H9 (cell line): ENCODE results near the gene CHIT1. TPM values are rescaled to one million over a fixed set of nuclear protein-coding genes. Genes with fewer than 3 reads are reported as not detected.

Source experiments
- DNase-seq: peaks from one replicate; pipeline ENCODE4 v3.0.0-alpha.2; 2017
- H2AFZ ChIP-seq: one replicate; pipeline ENCODE4 v1.6.1; 2013; ENCODE audit warnings: mild to moderate bottlenecking, low read length, control low read depth, moderate library complexity
- H2AK5ac ChIP-seq: 2 replicates; pipeline ENCODE4 v1.6.1; 2013; ENCODE audit warnings: low read length, control low read depth, mixed read lengths; ENCODE audit not compliant: insufficient read length
- H2BK120ac ChIP-seq: one replicate; pipeline ENCODE4 v1.6.1; 2013; ENCODE audit warnings: low read depth, mild to moderate bottlenecking, low read length, control low read depth, inconsistent platforms; ENCODE audit not compliant: poor library complexity, severe bottlenecking
- H2BK12ac ChIP-seq: 2 replicates; pipeline ENCODE4 v1.6.1; 2013; ENCODE audit warnings: low read length, control low read depth, mixed read lengths, low read depth; ENCODE audit not compliant: insufficient read length
- H2BK15ac ChIP-seq: 2 replicates; pipeline ENCODE4 v1.6.1; 2013; ENCODE audit warnings: low read depth, low read length, control low read depth
- H2BK20ac ChIP-seq: one replicate; pipeline ENCODE4 v1.6.1; 2013; ENCODE audit warnings: low read depth, mild to moderate bottlenecking, low read length, control low read depth, inconsistent platforms; ENCODE audit not compliant: poor library complexity, severe bottlenecking
- H2BK5ac ChIP-seq: 2 replicates; pipeline ENCODE4 v1.6.1; 2013; ENCODE audit warnings: low read length, control low read depth, mixed read lengths; ENCODE audit not compliant: insufficient read length
- H3K14ac ChIP-seq: 2 replicates; pipeline ENCODE4 v1.6.1; 2013; ENCODE audit warnings: low read length, control low read depth; ENCODE audit not compliant: insufficient read depth
- H3K18ac ChIP-seq: 2 replicates; pipeline ENCODE4 v1.6.1; 2013; ENCODE audit warnings: low read depth, mild to moderate bottlenecking, mixed read lengths, low read length, control low read depth; ENCODE audit not compliant: insufficient read length
- H3K23ac ChIP-seq: 2 replicates; pipeline ENCODE4 v1.6.1; 2013; ENCODE audit warnings: low read length, control low read depth, mixed read lengths, low read depth; ENCODE audit not compliant: insufficient read length
- H3K23me2 ChIP-seq: 2 replicates; pipeline ENCODE4 v1.6.1; 2013; ENCODE audit warnings: low read depth, mild to moderate bottlenecking, mixed read lengths, low read length, control low read depth; ENCODE audit not compliant: insufficient read length, poor library complexity, severe bottlenecking
- H3K27ac ChIP-seq: 2 replicates; pipeline ENCODE4 v1.5.1; 2013; ENCODE audit warnings: low read length, control low read depth, mixed read lengths, low read depth; ENCODE audit not compliant: insufficient read length
- H3K27me3 ChIP-seq: 2 replicates; pipeline ENCODE4 v1.6.1; 2013; ENCODE audit warnings: low read length, control low read depth, inconsistent platforms; ENCODE audit not compliant: insufficient read depth
- H3K4ac ChIP-seq: 2 replicates; pipeline ENCODE4 v1.6.1; 2013; ENCODE audit warnings: low read depth, mild to moderate bottlenecking, control low read depth, inconsistent platforms, low read length, moderate library complexity
- H3K4me1 ChIP-seq: 2 replicates; pipeline ENCODE4 v1.6.1; 2013; ENCODE audit warnings: low read length, control low read depth, inconsistent platforms; ENCODE audit not compliant: insufficient read depth
- H3K4me2 ChIP-seq: 2 replicates; pipeline ENCODE4 v1.6.1; 2013; ENCODE audit warnings: low read length, control low read depth, mixed read lengths; ENCODE audit not compliant: insufficient read length, insufficient read depth
- H3K56ac ChIP-seq: 2 replicates; pipeline ENCODE4 v1.6.1; 2013; ENCODE audit warnings: low read depth, mild to moderate bottlenecking, mixed read lengths, low read length, control low read depth; ENCODE audit not compliant: insufficient read length
- H3K79me1 ChIP-seq: 2 replicates; pipeline ENCODE4 v1.6.1; 2013; ENCODE audit warnings: low read depth, mild to moderate bottlenecking, moderate library complexity, low read length, control low read depth, inconsistent platforms; ENCODE audit not compliant: insufficient read depth, poor library complexity, severe bottlenecking
- H3K79me2 ChIP-seq: 2 replicates; pipeline ENCODE4 v1.6.1; 2013; ENCODE audit warnings: low read length, control low read depth, inconsistent platforms; ENCODE audit not compliant: insufficient read depth
- H3K9ac ChIP-seq: 2 replicates; pipeline ENCODE4 v1.6.1; 2013; ENCODE audit warnings: low read length, control low read depth, mixed read lengths; ENCODE audit not compliant: insufficient read length; ENCODE audit errors: extremely low read depth
- H3K9me3 ChIP-seq: one replicate; pipeline ENCODE4 v1.6.1; 2013; ENCODE audit warnings: low read depth, low read length, inconsistent platforms; ENCODE audit not compliant: control insufficient read depth
- H3T11ph ChIP-seq: one replicate; pipeline ENCODE4 v1.6.1; 2013; ENCODE audit warnings: mild to moderate bottlenecking, low read length, control low read depth, inconsistent platforms
- H4K20me1 ChIP-seq: one replicate; pipeline ENCODE4 v1.6.1; 2013; ENCODE audit not compliant: control insufficient read depth, insufficient read length, insufficient read depth
- H4K5ac ChIP-seq: 2 replicates; pipeline ENCODE4 v1.6.1; 2013; ENCODE audit warnings: low read depth, mild to moderate bottlenecking, mixed read lengths, low read length, control low read depth; ENCODE audit not compliant: insufficient read length
- H4K8ac ChIP-seq: replicated peaks from 2 replicates; pipeline ENCODE4 v1.6.1; 2013; ENCODE audit warnings: low read length, control low read depth, mixed read lengths, low read depth; ENCODE audit not compliant: insufficient read length
- H4K91ac ChIP-seq: 2 replicates; pipeline ENCODE4 v1.6.1; 2013; ENCODE audit warnings: low read depth, mild to moderate bottlenecking, moderate library complexity, mixed read lengths, low read length, control low read depth; ENCODE audit not compliant: insufficient read length
- H3K27ac Mint-ChIP-seq, 3 experiments: 2 replicates in 2 of 3; 3 replicates in 1 of 3; pipeline ENCODE4 v1.8.0; 2020 to 2021; ENCODE audit warnings: mixed read lengths in 3 of 3, mild to moderate bottlenecking in 1 of 3, moderate library complexity in 1 of 3
- H3K27me3 Mint-ChIP-seq: 2 replicates; pipeline ENCODE4 v1.8.0; 2021; ENCODE audit warnings: low read depth, mild to moderate bottlenecking, moderate library complexity, mixed read lengths
- H3K36me3 Mint-ChIP-seq, 3 experiments: 2 replicates in 2 of 3; 3 replicates in 1 of 3; pipeline ENCODE4 v1.8.0; 2020 to 2021; ENCODE audit warnings: low read depth in 3 of 3, mixed read lengths in 3 of 3; ENCODE audit not compliant: insufficient read depth in 1 of 3
- H3K4me1 Mint-ChIP-seq, 2 experiments: 2 replicates each; pipeline ENCODE4 v1.8.0; 2020; ENCODE audit warnings: mixed read lengths in 2 of 2
- H3K4me3 Mint-ChIP-seq, 2 experiments: 2 replicates in 1 of 2; 3 replicates in 1 of 2; pipeline ENCODE4 v1.8.0; 2020 to 2021; ENCODE audit warnings: mild to moderate bottlenecking in 2 of 2, mixed read lengths in 2 of 2, moderate library complexity in 1 of 2
- H3K9me3 Mint-ChIP-seq, 2 experiments: 2 replicates in 1 of 2; 3 replicates in 1 of 2; pipeline ENCODE4 v1.8.0; 2020; ENCODE audit warnings: mild to moderate bottlenecking in 2 of 2, mixed read lengths in 2 of 2, moderate library complexity in 1 of 2
- CTCF ChIP-seq: fragments of 200-600 bp; sonication (generic); conservative IDR thresholded peaks from 3 replicates; pipeline ENCODE4 v1.8.0; 2021; ENCODE audit warnings: antibody characterized with exemption, mild to moderate bottlenecking
- WGBS: extraction: QIAGEN DNeasy Blood & Tissue Kit; methylation state at CpG from one replicate; pipeline ENCODE4 v1.1.7; 2013; ENCODE audit warnings: missing lambda C conversion rate, low lambda C conversion rate, mixed read lengths; ENCODE audit not compliant: insufficient read length; ENCODE audit errors: extremely low coverage; 5-methylcytosine and 5-hydroxymethylcytosine counted together
- total RNA-seq: library from RNA; stranded (reverse); gene quantifications from 2 replicates; pipeline ENCODE4 v1.2.1, GENCODE V29; 2021

The CHIT1 gene
- total RNA-seq, 1 experiment from 2014 or later = not detected

GRCh38 chr1:203219171-203219570 lies 10.3 kb downstream of the CHIT1 start:
- Histone ChIP-seq H4K5ac (no peak overlapping the region), H2BK120ac (no peak overlapping the region), H3K23me2 (no peaks in the 10 kb centered on the region), H4K8ac (no peak overlapping the region), H2BK12ac (no peak overlapping the region), H3K23ac (no peak overlapping the region), H3K79me2 (no peaks in the 10 kb centered on the region), H2AK5ac (no peak overlapping the region), H4K20me1 (no peaks in the 10 kb centered on the region), H2BK5ac (no peak overlapping the region), H3T11ph (no peak overlapping the region), H3K27me3 (no peaks in the 10 kb centered on the region), H3K27ac (no peak overlapping the region), H2AFZ (no peak overlapping the region), H2BK20ac (no peak overlapping the region), H3K56ac (no peak overlapping the region), H3K14ac (no peak overlapping the region), H3K4ac (no peak overlapping the region), H4K91ac (no peak overlapping the region), H3K4me2 (no peak overlapping the region), H2BK15ac (no peak overlapping the region), H3K79me1 (no peaks in the 10 kb centered on the region), H3K4me1 (no peaks in the 10 kb centered on the region; the same call in 1 of the 2 replicates), H3K9me3 (no peaks in the 10 kb centered on the region), H3K18ac (no peak overlapping the region), H3K9ac (no peak overlapping the region)
- no peaks in the 10 kb centered on the region; a peak in 1 of 5 replicates for H3K9me3 Mint-ChIP-seq
- H3K4me1 Mint-ChIP-seq = peaks cover 13 to 29% of the 10 kb centered on the region in 2 experiments
- no CpG with 5 or more reads among the region's 1 CpG for WGBS
- peaks cover 17% of the 10 kb centered on the region for H3K27me3 Mint-ChIP-seq
- H3K36me3 Mint-ChIP-seq = no peaks in the 10 kb centered on the region; a peak in 1 of 7 replicates
- peak; percentile 10 for DNase-seq
- no peak overlapping the region for H3K27ac Mint-ChIP-seq
- TF ChIP-seq CTCF = no peak
- no peak overlapping the region for H3K4me3 Mint-ChIP-seq
